Endodermal cell (in vitro differentiated cells): ENCODE results near the gene PTPRM. TPM values are rescaled to one million over a fixed set of nuclear protein-coding genes. Genes with fewer than 3 reads are reported as not detected.

Source experiments
- DNase-seq: peaks from one replicate; pipeline ENCODE4 v3.0.0-alpha.2; 2017
- H3K27ac ChIP-seq: 2 replicates; pipeline ENCODE4 v1.5.1; 2013; ENCODE audit warnings: mild to moderate bottlenecking, low read depth, low read length, moderate library complexity
- H3K27me3 ChIP-seq: 2 replicates; pipeline ENCODE4 v1.6.1; 2013; ENCODE audit warnings: mild to moderate bottlenecking, low read length, moderate library complexity; ENCODE audit not compliant: insufficient read depth, control insufficient read depth, poor library complexity, severe bottlenecking
- H3K36me3 ChIP-seq: 2 replicates; pipeline ENCODE4 v1.7.0; 2013; ENCODE audit warnings: mild to moderate bottlenecking, low read length, moderate library complexity; ENCODE audit not compliant: control insufficient read depth, insufficient read depth
- H3K4me1 ChIP-seq: one replicate; pipeline ENCODE4 v1.7.0; 2013; ENCODE audit warnings: low read length; ENCODE audit not compliant: control insufficient read depth, insufficient read depth
- H3K4me3 ChIP-seq: 2 replicates; pipeline ENCODE4 v1.5.1; 2013; ENCODE audit warnings: mild to moderate bottlenecking, low read length, moderate library complexity
- H3K9ac ChIP-seq: 2 replicates; pipeline ENCODE4 v1.6.1; 2013; ENCODE audit warnings: mild to moderate bottlenecking, low read length, moderate library complexity; ENCODE audit not compliant: poor library complexity, severe bottlenecking; ENCODE audit errors: extremely low read depth
- H3K9me3 ChIP-seq: 2 replicates; pipeline ENCODE4 v1.6.1; 2013; ENCODE audit warnings: mild to moderate bottlenecking, low read length, moderate library complexity; ENCODE audit not compliant: control insufficient read depth
- H3K27ac Mint-ChIP-seq: 2 replicates; pipeline ENCODE4 v1.8.0; 2020; ENCODE audit warnings: mixed read lengths
- H3K27me3 Mint-ChIP-seq: 2 replicates; pipeline ENCODE4 v1.8.0; 2021; ENCODE audit warnings: mild to moderate bottlenecking, mixed read lengths; ENCODE audit not compliant: insufficient read depth
- H3K36me3 Mint-ChIP-seq: 2 replicates; pipeline ENCODE4 v1.8.0; 2020; ENCODE audit warnings: low read depth, mixed read lengths
- H3K4me1 Mint-ChIP-seq: 2 replicates; pipeline ENCODE4 v1.8.0; 2020; ENCODE audit warnings: mixed read lengths
- H3K4me3 Mint-ChIP-seq: 2 replicates; pipeline ENCODE4 v1.8.0; 2020; ENCODE audit warnings: mild to moderate bottlenecking, moderate library complexity, mixed read lengths
- H3K9me3 Mint-ChIP-seq: 2 replicates; pipeline ENCODE4 v1.8.0; 2020; ENCODE audit warnings: mild to moderate bottlenecking, mixed read lengths
- WGBS, 2 experiments: methylation state at CpG; one replicate each; pipeline versions ENCODE4 v1.1.5 to v1.1.7; 2013; ENCODE audit warnings: missing lambda C conversion rate in 2 of 2, mixed read lengths in 1 of 2; ENCODE audit not compliant: insufficient coverage in 1 of 2, insufficient read length in 1 of 2; 5-methylcytosine and 5-hydroxymethylcytosine counted together
- total RNA-seq, 2 donors: library from RNA; stranded (reverse); fragmentation: NEBNext Ultra II Directional in 1 of 2; extraction: Animal tissue kit (Norgen Biotek cat#: 25700) in 1 of 2; gene quantifications; 2 replicates in 1 of 2; 3 replicates in 1 of 2; pipeline ENCODE4 v1.2.1, GENCODE V29; 2021
- TF ChIP-seq, protein P1 (sequence below): fragments of 200-600 bp; sonication (generic); conservative IDR thresholded peaks from 2 replicates; pipeline ENCODE4 v1.5.0; 2021; ENCODE audit warnings: antibody characterized with exemption, mild to moderate bottlenecking

PTPRM gene
- total RNA-seq, 2 donors from 2014 or later: 47.2 to 57.6 TPM

DNA sequence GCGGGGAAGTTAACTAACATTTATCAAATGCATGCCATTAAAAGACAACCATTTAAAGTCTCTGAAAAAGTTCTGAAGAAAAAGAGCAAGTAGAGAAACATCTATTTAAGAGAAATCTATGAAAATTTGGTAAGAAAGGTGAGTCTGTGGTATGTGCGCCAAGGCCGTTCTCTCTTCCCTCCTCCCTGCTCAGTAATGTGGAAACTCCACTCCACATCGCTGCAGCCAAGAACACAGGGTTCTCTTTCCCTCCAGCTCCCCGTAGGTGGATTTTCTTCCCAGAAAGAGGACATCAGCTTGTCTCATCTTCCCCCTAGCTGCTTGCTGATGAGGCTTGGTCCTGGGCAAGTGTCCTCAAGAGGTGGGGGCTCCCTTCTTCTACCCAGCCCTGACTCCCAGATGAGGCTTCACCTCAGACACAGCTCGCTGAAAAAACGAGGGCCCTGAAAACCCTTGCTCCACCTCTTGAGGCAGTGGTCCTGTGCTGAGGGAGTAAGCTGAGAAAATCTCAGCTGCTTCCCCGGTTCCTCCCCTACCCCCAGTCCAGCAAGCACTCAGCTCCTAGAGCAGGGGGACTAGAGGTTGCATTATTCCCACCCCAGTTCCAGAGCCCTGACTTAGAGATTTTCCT lies 45.8 kb upstream of the PTPRM start:
- WGBS, 2 experiments: 79 to 100% methylated on average over 1 to 7 of the region's 8 CpGs
- H3K4me1 ChIP-seq: peaks cover 5% of the 10 kb centered on the region
- Mint-ChIP-seq H3K4me1 (peaks cover 28% of the 10 kb centered on the region), H3K27me3 (no peaks in the 10 kb centered on the region), H3K27ac (peak overlapping the region; percentile 52), H3K9me3 (no peaks in the 10 kb centered on the region), H3K36me3 (no peaks in the 10 kb centered on the region), H3K4me3 (no peak overlapping the region)
- no peak overlapping the region for H3K4me3 ChIP-seq
- no peaks in the 10 kb centered on the region for H3K36me3 ChIP-seq
- DNase-seq: peak; percentile 63
- TF ChIP-seq, protein P1, sequence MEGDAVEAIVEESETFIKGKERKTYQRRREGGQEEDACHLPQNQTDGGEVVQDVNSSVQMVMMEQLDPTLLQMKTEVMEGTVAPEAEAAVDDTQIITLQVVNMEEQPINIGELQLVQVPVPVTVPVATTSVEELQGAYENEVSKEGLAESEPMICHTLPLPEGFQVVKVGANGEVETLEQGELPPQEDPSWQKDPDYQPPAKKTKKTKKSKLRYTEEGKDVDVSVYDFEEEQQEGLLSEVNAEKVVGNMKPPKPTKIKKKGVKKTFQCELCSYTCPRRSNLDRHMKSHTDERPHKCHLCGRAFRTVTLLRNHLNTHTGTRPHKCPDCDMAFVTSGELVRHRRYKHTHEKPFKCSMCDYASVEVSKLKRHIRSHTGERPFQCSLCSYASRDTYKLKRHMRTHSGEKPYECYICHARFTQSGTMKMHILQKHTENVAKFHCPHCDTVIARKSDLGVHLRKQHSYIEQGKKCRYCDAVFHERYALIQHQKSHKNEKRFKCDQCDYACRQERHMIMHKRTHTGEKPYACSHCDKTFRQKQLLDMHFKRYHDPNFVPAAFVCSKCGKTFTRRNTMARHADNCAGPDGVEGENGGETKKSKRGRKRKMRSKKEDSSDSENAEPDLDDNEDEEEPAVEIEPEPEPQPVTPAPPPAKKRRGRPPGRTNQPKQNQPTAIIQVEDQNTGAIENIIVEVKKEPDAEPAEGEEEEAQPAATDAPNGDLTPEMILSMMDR: peak; percentile 19
- H3K27ac ChIP-seq: no peak overlapping the region
- H3K27me3 ChIP-seq: no peaks in the 10 kb centered on the region
- no peaks in the 10 kb centered on the region for H3K9me3 ChIP-seq
- no peak overlapping the region for H3K9ac ChIP-seq

DNA sequence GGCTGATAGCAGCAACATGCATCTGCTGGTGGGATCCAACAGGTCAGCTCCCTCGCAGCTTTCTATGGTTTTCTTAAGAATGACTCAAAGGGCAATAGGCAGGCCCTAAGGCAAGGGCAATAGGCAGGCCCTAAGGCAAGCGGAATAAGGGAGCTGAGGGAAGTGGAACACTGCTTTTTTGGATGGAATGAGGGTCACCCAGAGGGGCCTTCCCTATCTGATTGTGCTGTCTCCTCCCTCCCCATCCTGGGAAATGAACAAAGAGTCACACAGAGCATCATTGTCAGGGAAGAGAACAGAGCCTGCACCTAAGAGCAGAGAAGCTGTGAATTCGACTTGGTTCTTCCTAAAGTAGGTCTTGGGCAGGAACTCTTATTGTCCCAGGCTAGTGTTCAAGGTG lies 43.3 kb upstream of the PTPRM start:
- peak; percentile 53 for DNase-seq
- H3K36me3 Mint-ChIP-seq: no peaks in the 10 kb centered on the region
- Histone ChIP-seq H3K9ac (no peak overlapping the region), H3K27me3 (no peaks in the 10 kb centered on the region), H3K36me3 (no peaks in the 10 kb centered on the region), H3K27ac (no peak overlapping the region), H3K4me3 (no peak overlapping the region), H3K4me1 (peaks cover 5% of the 10 kb centered on the region), H3K9me3 (no peaks in the 10 kb centered on the region)
- no peak overlapping the region for H3K27ac Mint-ChIP-seq
- TF ChIP-seq, protein P1: no peak
- H3K4me1 Mint-ChIP-seq: peaks cover 23% of the 10 kb centered on the region
- no peak overlapping the region for H3K4me3 Mint-ChIP-seq
- H3K9me3 Mint-ChIP-seq: no peaks in the 10 kb centered on the region
- no peaks in the 10 kb centered on the region for H3K27me3 Mint-ChIP-seq
- WGBS, 2 experiments: 81 to 100% methylated on average over 1 to 3 of the region's 3 CpGs

DNA sequence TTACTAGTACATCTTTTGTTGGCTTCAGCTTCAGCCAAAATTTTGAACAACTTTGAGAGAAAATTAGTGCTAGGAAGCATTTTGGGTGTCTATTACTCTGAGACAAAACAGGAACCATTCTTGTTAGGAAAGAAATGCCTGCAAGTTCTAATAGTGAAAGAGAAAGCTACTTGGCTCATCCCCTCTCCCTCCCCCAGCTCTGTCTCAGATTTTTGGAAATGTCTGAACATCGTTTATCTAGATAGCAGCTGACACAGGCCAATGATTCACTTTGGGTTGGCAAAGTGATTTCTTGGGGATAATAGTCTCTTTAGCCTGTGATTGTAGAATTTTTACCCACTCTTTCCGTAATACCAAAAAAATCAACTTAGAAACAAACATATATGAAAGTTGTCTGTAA lies 42.3 kb upstream of the PTPRM start:
- no peak overlapping the region for H3K27ac Mint-ChIP-seq

More for the DNA sequence above, 42.3 kb upstream of the PTPRM start:
- Mint-ChIP-seq H3K27me3 (no peaks in the 10 kb centered on the region), H3K4me1 (peaks cover 15% of the 10 kb centered on the region), H3K36me3 (no peaks in the 10 kb centered on the region), H3K9me3 (no peaks in the 10 kb centered on the region), H3K4me3 (no peak overlapping the region)
- Histone ChIP-seq H3K4me1 (no peaks in the 10 kb centered on the region), H3K27me3 (no peaks in the 10 kb centered on the region), H3K4me3 (no peak overlapping the region), H3K9ac (no peak overlapping the region), H3K36me3 (no peaks in the 10 kb centered on the region), H3K9me3 (no peaks in the 10 kb centered on the region), H3K27ac (no peak overlapping the region)
- TF ChIP-seq, protein P1: no peak
- 71% methylated on average over 1 of the region's 2 CpGs; no CpG with 5 or more reads in 1 of the 2 experiments for WGBS, 2 experiments
- no peak for DNase-seq
